Smooth muscle cell (in vitro differentiated cells): ENCODE measurements around the gene EYA4. TPM values are rescaled to one million over a fixed set of nuclear protein-coding genes. Genes with fewer than 3 reads are reported as not detected.

Source experiments
- DNase-seq: peaks from one replicate; lab custom pipeline; 2025; ENCODE audit not compliant: unreplicated experiment; lab: John Stamatoyannopoulos, UW
- H2AFZ ChIP-seq: fragments of 200-600 bp; sonication (generic); 2 replicates; pipeline ENCODE4 v1.6.0; 2016; ENCODE audit warnings: antibody characterized with exemption, low read depth, mild to moderate bottlenecking
- H3F3A ChIP-seq: fragments of 200-600 bp; sonication (generic); 2 replicates; pipeline ENCODE4 v1.6.0; 2017; ENCODE audit warnings: antibody characterized with exemption, low read depth
- H3K27ac ChIP-seq: fragments of 200-600 bp; sonication (generic); 2 replicates; pipeline ENCODE4 v1.5.1; 2016; ENCODE audit warnings: low read depth, mild to moderate bottlenecking
- H3K27me3 ChIP-seq: fragments of 200-600 bp; sonication (generic); 2 replicates; pipeline ENCODE4 v1.6.1; 2016; ENCODE audit warnings: low read depth, mild to moderate bottlenecking
- H3K36me3 ChIP-seq: fragments of 200-600 bp; sonication (generic); 2 replicates; pipeline ENCODE4 v1.5.1; 2016; ENCODE audit warnings: low read depth
- H3K4me1 ChIP-seq: fragments of 200-600 bp; sonication (generic); 2 replicates; pipeline ENCODE4 v1.5.1; 2016; ENCODE audit warnings: low read depth
- H3K4me2 ChIP-seq: fragments of 200-600 bp; sonication (generic); 2 replicates; pipeline ENCODE4 v1.6.0; 2016; ENCODE audit warnings: mild to moderate bottlenecking
- H3K4me3 ChIP-seq: fragments of 200-600 bp; sonication (generic); 2 replicates; pipeline ENCODE4 v1.5.1; 2016; ENCODE audit warnings: mild to moderate bottlenecking
- H3K79me2 ChIP-seq: fragments of 200-600 bp; sonication (generic); 2 replicates; pipeline ENCODE4 v1.6.0; 2016; ENCODE audit warnings: low read depth, mild to moderate bottlenecking
- H3K9ac ChIP-seq: fragments of 200-600 bp; sonication (generic); 2 replicates; pipeline ENCODE4 v1.6.0; 2016; ENCODE audit warnings: low read depth
- H3K9me3 ChIP-seq: fragments of 200-600 bp; sonication (generic); replicated peaks from 2 replicates; pipeline ENCODE4 v1.5.1; 2016; ENCODE audit warnings: low read depth
- H4K20me1 ChIP-seq: fragments of 200-600 bp; sonication (generic); 2 replicates; pipeline ENCODE4 v1.6.0; 2016; ENCODE audit warnings: low read depth
- CTCF ChIP-seq: fragments of 200-600 bp; sonication (generic); IDR thresholded peaks from 2 replicates; pipeline ENCODE4 v1.5.1; 2017; ENCODE audit warnings: borderline replicate concordance, mild to moderate bottlenecking, antibody characterized with exemption; ENCODE audit not compliant: insufficient read depth, poor library complexity, severe bottlenecking
- WGBS: methylation state at CpG from one replicate; pipeline ENCODE4 v1.1.7; 2016; ENCODE audit warnings: low lambda C conversion rate; 5-methylcytosine and 5-hydroxymethylcytosine counted together
- polyA plus RNA-seq: library from polyadenylated mRNA; unstranded; fragments of >200 nt; fragmentation: Nextera tagmentation; extraction: Ambion mirVana; gene quantifications from 2 replicates; pipeline ENCODE4 v1.2.1, GENCODE V29; 2016
- total RNA-seq: library from RNA; depleted of rRNA; stranded (reverse); fragments of >200 nt; gene quantifications from 2 replicates; pipeline ENCODE4 v1.2.3, GENCODE V29; 2014

EYA4 gene
- total and polyA plus RNA-seq, 2 experiments from 2014 or later = 1.3 TPM; not detected in 1

- Histone ChIP-seq H3K27ac (no peak overlapping the region), H4K20me1 (no peaks in the 10 kb centered on the region), H3K79me2 (no peaks in the 10 kb centered on the region), H3K9ac (no peak overlapping the region), H3K9me3 (no peaks in the 10 kb centered on the region), H3K27me3 (peaks cover 28% of the 10 kb centered on the region), H3K36me3 (no peaks in the 10 kb centered on the region), H3F3A (no peaks in the 10 kb centered on the region), H3K4me3 (no peak overlapping the region), H2AFZ (no peak overlapping the region), H3K4me2 (no peak overlapping the region), H3K4me1 (no peaks in the 10 kb centered on the region)
- WGBS = 63% methylated on average over 3 of the region's 3 CpGs
- DNase-seq = no peak
- no peak for TF ChIP-seq CTCF
Observed at GRCh38 chr6:133540361-133540760, 299.2 kb downstream of the EYA4 start.

DNA sequence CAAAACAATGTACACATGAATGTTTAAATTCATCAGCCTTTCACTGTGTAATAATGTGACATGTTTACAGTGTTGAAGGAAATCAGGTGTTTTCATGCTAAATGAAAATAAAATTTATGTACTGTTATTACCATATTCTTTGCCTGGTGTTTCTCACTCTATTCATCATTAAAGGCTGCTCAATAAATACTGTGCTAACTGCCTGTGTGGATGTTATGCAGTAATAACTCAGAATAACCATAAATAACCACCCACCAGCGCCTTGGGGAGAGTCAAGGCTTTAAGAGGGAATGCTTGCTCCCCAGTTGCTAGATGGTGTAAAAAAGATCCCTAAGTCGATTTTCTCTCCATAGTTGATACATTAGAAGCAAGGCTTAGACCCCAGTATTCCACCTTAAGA, 299.9 kb downstream of the EYA4 start:
- Histone ChIP-seq H3K27me3 (peaks cover 21% of the 10 kb centered on the region), H4K20me1 (no peaks in the 10 kb centered on the region), H3K9ac (no peak overlapping the region), H2AFZ (no peak overlapping the region), H3K36me3 (no peaks in the 10 kb centered on the region), H3K79me2 (no peaks in the 10 kb centered on the region), H3K4me2 (no peak overlapping the region), H3K9me3 (no peaks in the 10 kb centered on the region), H3K27ac (no peak overlapping the region), H3K4me3 (no peak overlapping the region), H3F3A (no peaks in the 10 kb centered on the region), H3K4me1 (no peaks in the 10 kb centered on the region)
- no peak for TF ChIP-seq CTCF
- WGBS = 80% methylated on average over 2 of the region's 2 CpGs
- DNase-seq = no peak

- no peaks in the 10 kb centered on the region for H3K79me2 ChIP-seq
- DNase-seq = no peak
- H2AFZ ChIP-seq = no peak overlapping the region
- TF ChIP-seq CTCF = no peak
- no peaks in the 10 kb centered on the region for H4K20me1 ChIP-seq
- H3K9ac ChIP-seq = no peak overlapping the region
- no peaks in the 10 kb centered on the region for H3K36me3 ChIP-seq
- no peaks in the 10 kb centered on the region for H3F3A ChIP-seq
- 84% methylated on average over 9 of the region's 9 CpGs for WGBS
- no peak overlapping the region for H3K4me2 ChIP-seq
- H3K27ac ChIP-seq = no peak overlapping the region
- peaks cover 11% of the 10 kb centered on the region for H3K27me3 ChIP-seq
- no peaks in the 10 kb centered on the region for H3K4me1 ChIP-seq
- no peak overlapping the region for H3K4me3 ChIP-seq
- no peaks in the 10 kb centered on the region for H3K9me3 ChIP-seq
Observed at GRCh38 chr6:133542056-133542821, 301.1 kb downstream of the EYA4 start.

GRCh38 chr6:133544419-133544818, 303.3 kb downstream of the EYA4 start:
- H3K4me3 ChIP-seq = no peak overlapping the region
- H3K9me3 ChIP-seq = no peaks in the 10 kb centered on the region
- H3K27ac ChIP-seq = no peak overlapping the region
- WGBS = 91% methylated on average over 5 of the region's 5 CpGs
- H3F3A ChIP-seq = no peaks in the 10 kb centered on the region
- no peak overlapping the region for H3K9ac ChIP-seq
- no peaks in the 10 kb centered on the region for H3K27me3 ChIP-seq
- no peak overlapping the region for H3K4me2 ChIP-seq
- H4K20me1 ChIP-seq = no peaks in the 10 kb centered on the region
- H2AFZ ChIP-seq = no peak overlapping the region
- peaks cover 16% of the 10 kb centered on the region for H3K4me1 ChIP-seq
- no peak for DNase-seq
- no peak for TF ChIP-seq CTCF
- H3K36me3 ChIP-seq = no peaks in the 10 kb centered on the region
- H3K79me2 ChIP-seq = no peaks in the 10 kb centered on the region
